Nephron (organoid): ENCODE results near the gene ATP9B.

Experiments
- H3K27ac Mint-ChIP-seq, 3 experiments: 2 replicates each; pipeline ENCODE4 v1.8.0; 2020; ENCODE audit warnings: mixed read lengths in 3 of 3, mild to moderate bottlenecking in 2 of 3, moderate library complexity in 1 of 3
- H3K27me3 Mint-ChIP-seq: 2 replicates; pipeline ENCODE4 v1.8.0; 2021; ENCODE audit warnings: low read depth, mild to moderate bottlenecking, moderate library complexity, mixed read lengths
- H3K36me3 Mint-ChIP-seq: 2 replicates; pipeline ENCODE4 v1.8.0; 2020; ENCODE audit warnings: low read depth, mixed read lengths
- H3K4me1 Mint-ChIP-seq: 2 replicates; pipeline ENCODE4 v1.8.0; 2020; ENCODE audit warnings: mixed read lengths
- H3K4me3 Mint-ChIP-seq, 3 experiments: 2 replicates each; pipeline ENCODE4 v1.8.0; 2020; ENCODE audit warnings: mild to moderate bottlenecking in 3 of 3, mixed read lengths in 3 of 3, moderate library complexity in 2 of 3
- H3K9me3 Mint-ChIP-seq: 2 replicates; pipeline ENCODE4 v1.8.0; 2020; ENCODE audit warnings: mixed read lengths
- CTCF ChIP-seq, 3 experiments: fragments of 200-600 bp; sonication (generic); IDR thresholded peaks; one replicate each; pipeline ENCODE4 v1.5.0; 2021; ENCODE audit warnings: antibody characterized with exemption in 3 of 3; ENCODE audit not compliant: unreplicated experiment in 3 of 3

The ATP9B gene

DNA sequence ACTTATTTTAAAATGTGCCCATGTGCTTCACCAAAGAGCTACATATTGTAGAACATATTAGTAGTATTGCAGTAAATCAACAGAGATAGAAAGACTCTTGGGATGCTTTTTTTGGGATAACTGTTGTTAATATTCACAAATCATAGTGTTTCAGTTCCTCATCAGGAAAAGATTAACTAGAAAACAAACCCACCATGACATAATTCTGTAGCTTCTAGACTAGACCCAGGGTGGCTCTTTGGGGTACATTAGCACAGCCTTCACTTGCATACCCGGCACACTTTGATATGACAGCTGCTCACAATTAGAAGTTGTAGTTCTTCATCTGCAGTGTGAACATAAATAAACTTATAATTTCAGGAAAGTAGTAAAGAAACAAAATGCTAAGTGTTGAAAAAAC lies 154.2 kb downstream of the ATP9B start:
- no peak for TF ChIP-seq CTCF (IDR thresholded peaks at IDR 0.05; ENCODE audit: unreplicated experiment in 3 of 3)
- no peaks in the 10 kb centered on the region for H3K4me1 Mint-ChIP-seq
- H3K27ac Mint-ChIP-seq = no peak overlapping the region
- no peaks in the 10 kb centered on the region for H3K27me3 Mint-ChIP-seq
- peaks cover 25% of the 10 kb centered on the region for H3K36me3 Mint-ChIP-seq
- no peaks in the 10 kb centered on the region for H3K9me3 Mint-ChIP-seq
- no peak overlapping the region for H3K4me3 Mint-ChIP-seq

GRCh38 chr18:79224381-79224780 lies 155.2 kb downstream of the ATP9B start:
- Mint-ChIP-seq H3K4me3 (no peak overlapping the region), H3K9me3 (no peaks in the 10 kb centered on the region), H3K36me3 (peaks cover 27% of the 10 kb centered on the region), H3K27me3 (no peaks in the 10 kb centered on the region), H3K27ac (no peak overlapping the region), H3K4me1 (no peaks in the 10 kb centered on the region)
- no peak for TF ChIP-seq CTCF (IDR thresholded peaks at IDR 0.05; ENCODE audit: unreplicated experiment in 3 of 3)

GRCh38 chr18:79227621-79228020 lies 158.4 kb downstream of the ATP9B start:
- Mint-ChIP-seq H3K27ac (no peak overlapping the region), H3K36me3 (peaks cover 28% of the 10 kb centered on the region), H3K4me1 (no peaks in the 10 kb centered on the region), H3K27me3 (no peaks in the 10 kb centered on the region), H3K9me3 (peaks cover 6% of the 10 kb centered on the region), H3K4me3 (no peak overlapping the region)
- TF ChIP-seq CTCF (IDR thresholded peaks at IDR 0.05; ENCODE audit: unreplicated experiment in 3 of 3) = no peak

GRCh38 chr18:79229431-79229830 lies 160.2 kb downstream of the ATP9B start:
- H3K4me3 Mint-ChIP-seq = no peak overlapping the region
- peaks cover 6% of the 10 kb centered on the region for H3K9me3 Mint-ChIP-seq
- H3K27ac Mint-ChIP-seq = no peak overlapping the region
- H3K27me3 Mint-ChIP-seq = peaks cover 4% of the 10 kb centered on the region
- no peaks in the 10 kb centered on the region for H3K4me1 Mint-ChIP-seq
- no peak for TF ChIP-seq CTCF (IDR thresholded peaks at IDR 0.05; ENCODE audit: unreplicated experiment in 3 of 3)
- peaks cover 28% of the 10 kb centered on the region for H3K36me3 Mint-ChIP-seq

DNA sequence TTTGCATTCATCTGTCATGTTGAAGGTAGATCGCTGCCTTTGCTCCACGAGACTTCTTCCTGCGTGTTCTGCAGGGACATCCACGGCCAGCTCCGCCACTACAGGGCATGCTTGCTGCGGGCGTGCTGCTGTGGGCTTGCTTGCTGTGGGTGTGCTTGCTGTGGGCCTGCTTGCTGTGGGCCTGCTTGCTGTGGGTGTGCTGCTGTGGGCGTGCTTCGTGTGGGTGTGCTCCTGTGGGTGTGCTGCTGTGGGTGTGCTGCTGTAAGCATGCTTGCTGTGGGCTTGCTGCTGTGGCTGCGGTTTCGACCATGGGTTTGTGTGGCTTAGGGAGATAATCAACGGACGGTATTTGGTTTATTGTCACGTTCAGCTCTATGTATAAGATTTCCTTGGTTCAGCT lies 165.2 kb downstream of the ATP9B start:
- Mint-ChIP-seq H3K27me3 (peaks cover 4% of the 10 kb centered on the region), H3K4me3 (no peak overlapping the region), H3K36me3 (peaks cover 20% of the 10 kb centered on the region), H3K27ac (no peak overlapping the region), H3K4me1 (no peaks in the 10 kb centered on the region), H3K9me3 (peaks cover 6% of the 10 kb centered on the region)
- no peak for TF ChIP-seq CTCF (IDR thresholded peaks at IDR 0.05; ENCODE audit: unreplicated experiment in 3 of 3)

- H3K9me3 Mint-ChIP-seq = no peaks in the 10 kb centered on the region
Observed at GRCh38 chr18:79239631-79240030, 170.4 kb downstream of the ATP9B start.

More at GRCh38 chr18:79239631-79240030, 170.4 kb downstream of the ATP9B start:
- no peak for TF ChIP-seq CTCF (IDR thresholded peaks at IDR 0.05; ENCODE audit: unreplicated experiment in 3 of 3)
- Mint-ChIP-seq H3K4me3 (no peak overlapping the region), H3K36me3 (peaks cover 7% of the 10 kb centered on the region), H3K27ac (no peak overlapping the region), H3K4me1 (peaks cover 7% of the 10 kb centered on the region), H3K27me3 (no peaks in the 10 kb centered on the region)
